Gastrocnemius medialis (tissue), 4 donors: Measurements from ENCODE around the gene HSD3B2. TPM values are rescaled to one million over a fixed set of nuclear protein-coding genes. Genes with fewer than 3 reads are reported as not detected.

Experiments
- ATAC-seq, 2 donors: fragments of 150-250 bp; one replicate each; pipeline ENCODE4 v1.9.1; 2016
- DNase-seq, 2 donors: peaks; one replicate each; pipeline ENCODE4 v3.0.0-alpha.2; 2019
- H3K27ac ChIP-seq, 4 donors: fragments of 200-600 bp; sonication (generic); 1 replicate in 1 of 4; 2 replicates in 3 of 4; pipeline ENCODE4 v1.5.1; 2016 to 2018; ENCODE audit warnings: mild to moderate bottlenecking in 2 of 4, moderate library complexity in 1 of 4
- H3K27me3 ChIP-seq, 3 donors: fragments of 200-600 bp; sonication (generic) in 2 of 3; 1 replicate in 1 of 3; 2 replicates in 2 of 3; pipeline versions ENCODE4 v1.5.1 to v1.6.0; 2016 to 2019; ENCODE audit warnings: mild to moderate bottlenecking in 1 of 3, moderate library complexity in 1 of 3
- H3K36me3 ChIP-seq, 2 donors: fragments of 200-600 bp; sonication (generic) in 1 of 2; one replicate each; pipeline ENCODE4 v1.5.1; 2017 to 2018
- H3K4me1 ChIP-seq, 2 donors: fragments of 200-600 bp; sonication (generic) in 1 of 2; one replicate each; pipeline ENCODE4 v1.5.1; 2016 to 2017; ENCODE audit warnings: mild to moderate bottlenecking in 2 of 2
- H3K4me3 ChIP-seq, 4 donors: fragments of 200-600 bp; sonication (generic) in 3 of 4; 1 replicate in 1 of 4; 2 replicates in 3 of 4; pipeline ENCODE4 v1.5.1; 2016 to 2019; ENCODE audit warnings: mild to moderate bottlenecking in 2 of 4
- H3K9me3 ChIP-seq, 3 donors: fragments of 200-600 bp; sonication (generic) in 2 of 3; 1 replicate in 1 of 3; 2 replicates in 2 of 3; pipeline ENCODE4 v1.5.1; 2016 to 2019
- POLR2A ChIP-seq, 2 donors: fragments of 450-650 bp; IDR thresholded peaks; one replicate each; pipeline ENCODE4 v1.6.1; 2017; ENCODE audit warnings: antibody characterized with exemption in 2 of 2, mild to moderate bottlenecking in 2 of 2, moderate library complexity in 2 of 2
- in situ Hi-C, 4 donors: fragments of 200-750 bp; cut with MboI; loops; one replicate each; pipeline versions ENCODE4 v1.15.0 to v1.8.0; 2017; ENCODE audit warnings: low sequenced_read_pairs in 4 of 4
- intact Hi-C: fragments of 100-400 bp; cut with DNase I; formaldehyde crosslinking; loops from one replicate; pipeline ENCODE4 v1.15.1; 2023; ENCODE audit warnings: low total_unique reads
- total RNA-seq, 4 donors: library from RNA; depleted of rRNA; stranded (reverse); fragments of >200 nt; gene quantifications; one replicate each; pipeline versions ENCODE4 v1.1.0 to v1.2.3, GENCODE V29; 2016
- TF ChIP-seq, protein P1 (sequence below), 5 experiments: fragments of 450-650 bp in 3 of 5; fragments of 200-600 bp in 2 of 5; sonication (generic) in 2 of 5; IDR thresholded peaks in 4 of 5; conservative IDR thresholded peaks in 1 of 5; 1 replicate in 4 of 5; 2 replicates in 1 of 5; pipeline ENCODE4 v1.5.1; 2016 to 2019; ENCODE audit warnings: antibody characterized with exemption in 5 of 5, mild to moderate bottlenecking in 3 of 5, moderate library complexity in 3 of 5

HSD3B2 gene
- total RNA-seq, 4 donors from 2014 or later = 0.66 TPM; not detected in 3

GRCh38 chr1:119467219-119467618 is 52.3 kb downstream of the HSD3B2 start:
- Histone ChIP-seq H3K9me3 (no peaks in the 10 kb centered on the region), H3K27me3 (no peaks in the 10 kb centered on the region), H3K36me3 (no peaks in the 10 kb centered on the region), H3K4me1 (no peaks in the 10 kb centered on the region), H3K27ac (no peak overlapping the region), H3K4me3 (no peak overlapping the region)
- TF ChIP-seq, protein P1, sequence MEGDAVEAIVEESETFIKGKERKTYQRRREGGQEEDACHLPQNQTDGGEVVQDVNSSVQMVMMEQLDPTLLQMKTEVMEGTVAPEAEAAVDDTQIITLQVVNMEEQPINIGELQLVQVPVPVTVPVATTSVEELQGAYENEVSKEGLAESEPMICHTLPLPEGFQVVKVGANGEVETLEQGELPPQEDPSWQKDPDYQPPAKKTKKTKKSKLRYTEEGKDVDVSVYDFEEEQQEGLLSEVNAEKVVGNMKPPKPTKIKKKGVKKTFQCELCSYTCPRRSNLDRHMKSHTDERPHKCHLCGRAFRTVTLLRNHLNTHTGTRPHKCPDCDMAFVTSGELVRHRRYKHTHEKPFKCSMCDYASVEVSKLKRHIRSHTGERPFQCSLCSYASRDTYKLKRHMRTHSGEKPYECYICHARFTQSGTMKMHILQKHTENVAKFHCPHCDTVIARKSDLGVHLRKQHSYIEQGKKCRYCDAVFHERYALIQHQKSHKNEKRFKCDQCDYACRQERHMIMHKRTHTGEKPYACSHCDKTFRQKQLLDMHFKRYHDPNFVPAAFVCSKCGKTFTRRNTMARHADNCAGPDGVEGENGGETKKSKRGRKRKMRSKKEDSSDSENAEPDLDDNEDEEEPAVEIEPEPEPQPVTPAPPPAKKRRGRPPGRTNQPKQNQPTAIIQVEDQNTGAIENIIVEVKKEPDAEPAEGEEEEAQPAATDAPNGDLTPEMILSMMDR (IDR thresholded peaks at IDR 0.05 in 4 of 5, conservative IDR thresholded peaks at IDR 0.05 in 1 of 5) = no peak
- TF ChIP-seq POLR2A (IDR thresholded peaks at IDR 0.05) = no peak
- no peak for DNase-seq
- ATAC-seq = no peak
- intact Hi-C loops (no loop called here), in situ Hi-C loops (no loop called here)

- Histone ChIP-seq H3K27ac (no peak overlapping the region), H3K27me3 (no peaks in the 10 kb centered on the region), H3K9me3 (no peaks in the 10 kb centered on the region), H3K4me1 (no peaks in the 10 kb centered on the region), H3K36me3 (no peaks in the 10 kb centered on the region), H3K4me3 (no peak overlapping the region)
- no peak for ATAC-seq
- intact Hi-C loops = no loop called here
- in situ Hi-C loops = no loop called here
- TF ChIP-seq, protein P1 (IDR thresholded peaks at IDR 0.05 in 4 of 5, conservative IDR thresholded peaks at IDR 0.05 in 1 of 5) = no peak
- DNase-seq = no peak
Measured at GRCh38 chr1:119467857-119468668, 53.1 kb downstream of the HSD3B2 start.

DNA sequence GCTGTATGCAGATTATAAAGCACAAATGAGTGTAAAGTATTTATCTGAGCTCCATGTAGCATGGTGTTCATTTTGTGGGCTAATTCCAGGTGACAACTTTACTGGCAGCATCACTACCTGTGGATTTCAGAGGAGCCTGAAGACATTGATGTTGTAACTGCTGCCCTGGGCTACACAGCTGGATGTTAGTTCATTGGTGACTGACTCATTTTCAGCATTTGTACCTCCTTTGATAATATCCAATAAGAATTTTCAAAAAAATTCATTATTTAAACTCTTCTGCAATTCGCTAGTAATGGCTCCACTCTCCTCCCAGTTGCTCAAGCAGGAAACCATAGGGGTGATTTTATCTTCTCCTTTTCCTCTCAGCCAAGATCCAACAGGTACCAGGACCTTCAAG is 54.8 kb downstream of the HSD3B2 start:
- H3K27me3 ChIP-seq = no peaks in the 10 kb centered on the region
- DNase-seq = no peak
- in situ Hi-C loops (no loop called here), intact Hi-C loops (no loop called here)
- no peak for TF ChIP-seq POLR2A (IDR thresholded peaks at IDR 0.05)
- TF ChIP-seq, protein P1 (IDR thresholded peaks at IDR 0.05 in 4 of 5, conservative IDR thresholded peaks at IDR 0.05 in 1 of 5) = no peak
- H3K4me1 ChIP-seq = no peaks in the 10 kb centered on the region
- ATAC-seq = no peak
- no peaks in the 10 kb centered on the region for H3K36me3 ChIP-seq
- no peaks in the 10 kb centered on the region for H3K9me3 ChIP-seq
- no peak overlapping the region for H3K4me3 ChIP-seq
- no peak overlapping the region for H3K27ac ChIP-seq

DNA sequence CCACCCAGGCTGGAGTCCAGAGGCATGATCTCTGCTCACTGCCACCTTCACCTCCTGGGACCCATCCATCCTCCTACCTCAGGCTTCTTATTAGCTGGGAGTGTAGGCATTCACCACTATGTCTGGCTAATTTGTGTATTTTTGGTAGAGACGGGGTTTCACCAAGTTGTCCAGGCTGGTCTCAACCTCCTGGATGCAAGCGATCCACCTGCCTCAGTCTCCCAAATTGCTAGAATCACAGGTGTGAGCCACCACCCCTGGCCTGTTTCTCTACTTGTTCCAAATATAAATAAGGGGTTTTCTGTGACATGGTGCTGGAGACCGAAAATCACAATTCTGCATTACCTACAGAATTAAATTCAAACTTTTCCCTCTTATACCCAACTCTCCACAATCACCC is 55.4 kb downstream of the HSD3B2 start:
- Histone ChIP-seq H3K4me3 (no peak overlapping the region), H3K27ac (no peak overlapping the region), H3K9me3 (no peaks in the 10 kb centered on the region), H3K4me1 (no peaks in the 10 kb centered on the region), H3K36me3 (no peaks in the 10 kb centered on the region), H3K27me3 (no peaks in the 10 kb centered on the region)
- DNase-seq = no peak
- intact Hi-C loops (no loop called here), in situ Hi-C loops (no loop called here)
- no peak for ATAC-seq
- no peak for TF ChIP-seq POLR2A (IDR thresholded peaks at IDR 0.05)
- TF ChIP-seq, protein P1 (IDR thresholded peaks at IDR 0.05 in 4 of 5, conservative IDR thresholded peaks at IDR 0.05 in 1 of 5) = no peak

DNA sequence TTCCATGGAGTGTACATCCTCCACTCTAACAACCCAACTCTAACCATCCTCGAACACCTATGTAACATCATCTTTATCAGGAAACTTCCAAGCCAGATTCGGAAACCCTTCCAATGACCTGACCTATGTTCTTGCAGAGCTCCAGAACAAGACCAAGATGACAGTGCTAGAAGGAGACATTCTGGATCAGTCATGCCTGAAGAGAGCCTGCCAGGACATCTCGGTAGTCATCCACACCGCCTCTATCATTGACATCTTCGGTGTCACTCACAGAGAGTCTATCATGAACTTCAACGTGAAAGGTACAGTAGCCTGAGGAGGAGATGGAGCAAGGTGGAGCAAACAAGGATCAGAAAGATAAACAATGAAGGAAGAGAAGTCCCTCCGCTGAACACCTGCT is 56.0 kb downstream of the HSD3B2 start:
- H3K4me1 ChIP-seq = no peaks in the 10 kb centered on the region
- no peak for DNase-seq
- H3K9me3 ChIP-seq = no peaks in the 10 kb centered on the region
- H3K36me3 ChIP-seq = no peaks in the 10 kb centered on the region
- in situ Hi-C loops = no loop called here
- no peak for TF ChIP-seq POLR2A (IDR thresholded peaks at IDR 0.05)
- TF ChIP-seq, protein P1 (IDR thresholded peaks at IDR 0.05 in 4 of 5, conservative IDR thresholded peaks at IDR 0.05 in 1 of 5) = no peak
- no peaks in the 10 kb centered on the region for H3K27me3 ChIP-seq
- intact Hi-C loops = no loop called here
- no peak for ATAC-seq
- no peak overlapping the region for H3K4me3 ChIP-seq
- H3K27ac ChIP-seq = no peak overlapping the region
